Skeletal muscle cell (primary cell): ENCODE data around the gene YIPF5.

ENCODE experiments used
- DNase-seq: peaks from one replicate; pipeline ENCODE4 v3.0.0-alpha.2; 2010; ENCODE audit warnings: low read depth
- H3K4me3 ChIP-seq: 2 replicates; pipeline ENCODE4 v1.5.1; 2011; ENCODE audit warnings: low read depth, mild to moderate bottlenecking, control low read depth, low read length, moderate library complexity

YIPF5 gene

GRCh38 chr5:144187699-144188294 is 17.3 kb upstream of the YIPF5 start:
- DNase-seq: peak; percentile 92
- no peak overlapping the region for H3K4me3 ChIP-seq

GRCh38 chr5:144183254-144183889 is 12.9 kb upstream of the YIPF5 start:
- no peak for DNase-seq

DNA sequence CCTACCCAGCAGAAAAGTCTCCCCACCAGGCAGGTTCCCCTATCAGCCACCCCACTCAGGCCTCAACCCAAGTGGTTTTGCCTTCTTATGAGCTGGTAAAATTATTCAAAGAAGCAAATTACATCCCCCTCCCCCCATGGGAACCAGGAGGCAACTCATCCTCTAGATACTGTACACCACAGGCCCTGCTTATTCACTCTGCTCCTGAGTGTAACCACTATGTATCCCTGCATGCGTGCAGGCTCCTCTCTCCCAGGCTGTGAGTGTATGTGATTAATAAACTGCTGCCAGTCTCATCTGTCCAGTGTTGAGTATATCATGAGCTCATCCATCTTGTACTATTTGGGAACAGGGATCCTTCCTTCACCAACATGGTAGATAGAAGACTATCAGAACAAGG is 8.8 kb upstream of the YIPF5 start:
- DNase-seq: no peak
- H3K4me3 ChIP-seq: no peak overlapping the region

More at GRCh38 chr5:144183254-144183889, 12.9 kb upstream of the YIPF5 start:
- H3K4me3 ChIP-seq: no peak overlapping the region

DNA sequence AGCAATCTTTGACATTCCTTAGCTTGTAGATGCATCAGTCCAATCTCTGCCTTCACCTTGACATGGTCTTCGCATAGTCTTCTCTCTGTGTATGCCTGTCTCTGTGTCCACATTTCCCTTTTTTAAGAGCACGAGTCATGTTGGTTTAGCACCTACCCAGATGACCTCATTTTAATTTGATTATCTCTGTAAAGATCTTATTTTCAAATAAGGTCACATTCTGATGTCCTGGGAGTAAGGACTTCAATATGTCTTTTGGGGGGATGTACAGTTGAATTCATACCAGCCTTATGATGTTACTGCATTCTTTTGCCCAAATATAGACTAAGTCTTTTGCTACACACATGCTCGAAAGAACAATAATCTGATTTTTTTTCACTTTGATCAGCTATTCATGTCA is 7.1 kb upstream of the YIPF5 start:
- no peak overlapping the region for H3K4me3 ChIP-seq
- no peak for DNase-seq

DNA sequence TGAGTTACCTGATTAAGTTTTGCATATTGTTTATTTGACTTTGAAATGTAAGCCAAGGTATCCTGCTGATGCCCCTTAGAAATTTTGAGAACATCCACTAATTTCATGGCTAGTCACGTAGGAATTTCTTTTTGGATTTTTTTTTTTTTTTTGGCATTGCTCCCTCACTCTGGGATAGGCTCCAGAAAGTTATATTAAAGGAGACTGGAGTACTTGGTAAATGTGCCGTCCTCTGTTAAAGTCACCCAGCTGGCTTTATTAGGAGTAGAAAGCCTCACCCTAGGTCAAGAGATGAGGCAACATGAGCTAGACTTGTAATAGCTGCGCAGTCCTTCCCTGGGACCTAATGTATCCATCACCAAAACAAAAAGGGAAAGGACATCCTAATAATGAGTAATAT is 3.3 kb upstream of the YIPF5 start:
- H3K4me3 ChIP-seq: no peak overlapping the region
- DNase-seq: no peak

GRCh38 chr5:144169904-144170275 is 569 bp downstream of the YIPF5 start:
- H3K4me3 ChIP-seq: peak overlapping the region; percentile 95
- DNase-seq: no peak

GRCh38 chr5:144167998-144168397 is 2.5 kb downstream of the YIPF5 start:
- no peak overlapping the region for H3K4me3 ChIP-seq

DNA sequence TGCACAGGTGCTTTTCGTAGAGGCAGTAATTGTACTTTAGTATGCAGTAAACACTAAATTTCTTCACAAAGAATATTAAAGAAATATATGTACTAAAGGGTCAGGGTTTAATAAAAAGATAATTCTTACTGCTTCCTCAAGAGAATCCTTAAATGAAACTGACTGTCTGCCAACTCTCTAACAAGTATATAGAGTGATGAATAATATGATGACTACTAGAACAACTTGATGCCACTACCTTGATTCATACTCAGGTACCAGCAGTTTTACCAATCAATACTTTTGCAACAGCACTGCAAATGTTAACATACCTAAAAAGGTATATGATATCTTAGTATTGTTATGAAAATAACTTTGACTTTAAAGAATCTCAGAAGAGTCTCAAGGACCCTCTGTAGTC is 3.8 kb downstream of the YIPF5 start:
- DNase-seq: no peak
- no peak overlapping the region for H3K4me3 ChIP-seq

More at GRCh38 chr5:144167998-144168397, 2.5 kb downstream of the YIPF5 start:
- no peak for DNase-seq

GRCh38 chr5:144162686-144163085 is 7.8 kb downstream of the YIPF5 start:
- no peak for DNase-seq
- H3K4me3 ChIP-seq: no peak overlapping the region

GRCh38 chr5:144156767-144157171 is 13.7 kb downstream of the YIPF5 start:
- peak; percentile 33 for DNase-seq

DNA sequence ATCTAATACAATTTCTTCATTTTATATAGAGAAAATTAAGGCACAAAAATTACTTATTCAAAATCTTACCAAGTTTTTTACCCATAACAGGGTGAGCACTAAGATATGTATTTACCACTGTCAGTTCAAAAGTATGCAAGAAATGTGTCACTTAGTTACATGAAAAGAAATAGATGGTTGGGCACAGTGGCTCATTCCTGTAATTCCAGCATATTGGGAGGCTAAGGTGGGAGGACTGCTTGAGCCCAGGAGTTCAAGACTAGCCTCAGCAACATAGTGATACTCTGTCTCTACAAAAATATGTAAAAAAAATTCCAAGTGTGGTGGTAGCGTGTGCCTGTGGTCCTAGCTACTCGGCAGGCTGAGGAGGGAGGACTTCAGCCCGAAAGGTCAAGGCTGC is 19.4 kb downstream of the YIPF5 start:
- no peak for DNase-seq
- no peak overlapping the region for H3K4me3 ChIP-seq

More at GRCh38 chr5:144156767-144157171, 13.7 kb downstream of the YIPF5 start:
- no peak overlapping the region for H3K4me3 ChIP-seq

- no peak overlapping the region for H3K4me3 ChIP-seq
- peak; percentile 21 for DNase-seq
Measured at GRCh38 chr5:144144956-144145751, 25.3 kb downstream of the YIPF5 start.

DNA sequence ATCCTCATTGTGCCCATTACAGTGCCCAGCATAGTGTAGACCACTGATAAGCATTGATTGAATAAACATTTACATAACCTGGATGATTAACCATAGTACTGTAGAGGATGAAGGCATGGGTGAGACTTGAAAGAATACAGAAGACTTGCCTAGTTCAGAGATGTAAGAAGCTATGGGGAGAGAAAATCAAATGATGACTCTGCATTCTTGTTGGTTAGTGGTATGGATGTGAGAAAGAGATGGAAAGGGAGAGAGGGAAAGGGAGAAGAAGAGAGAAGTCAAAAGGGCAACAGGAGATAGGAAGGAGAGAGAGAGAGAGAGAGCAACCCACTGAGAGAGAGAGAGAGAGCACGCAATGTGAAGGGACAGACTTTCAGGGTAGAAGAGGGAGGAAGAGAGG is 26.8 kb downstream of the YIPF5 start:
- no peak for DNase-seq
- no peak overlapping the region for H3K4me3 ChIP-seq

DNA sequence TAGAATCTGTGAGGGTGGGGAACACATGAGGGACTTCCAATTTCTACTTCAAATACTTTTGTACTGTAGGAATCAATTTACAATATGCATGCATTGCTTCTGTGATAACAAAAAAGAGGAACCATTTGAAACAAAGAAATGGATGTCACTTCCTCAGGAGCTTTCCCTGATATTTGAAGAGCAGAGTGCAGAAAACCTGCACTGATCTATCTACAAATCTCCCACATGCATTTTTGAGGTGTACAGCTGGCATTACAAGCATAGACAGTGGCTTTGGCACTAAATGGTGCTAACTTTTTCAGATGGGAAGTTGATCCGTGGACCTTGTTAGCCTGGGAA is 27.7 kb downstream of the YIPF5 start:
- no peak for DNase-seq
- H3K4me3 ChIP-seq: no peak overlapping the region

- DNase-seq: peak; percentile 23
- no peak overlapping the region for H3K4me3 ChIP-seq
Measured at GRCh38 chr5:144142139-144142823, 28.2 kb downstream of the YIPF5 start.

DNA sequence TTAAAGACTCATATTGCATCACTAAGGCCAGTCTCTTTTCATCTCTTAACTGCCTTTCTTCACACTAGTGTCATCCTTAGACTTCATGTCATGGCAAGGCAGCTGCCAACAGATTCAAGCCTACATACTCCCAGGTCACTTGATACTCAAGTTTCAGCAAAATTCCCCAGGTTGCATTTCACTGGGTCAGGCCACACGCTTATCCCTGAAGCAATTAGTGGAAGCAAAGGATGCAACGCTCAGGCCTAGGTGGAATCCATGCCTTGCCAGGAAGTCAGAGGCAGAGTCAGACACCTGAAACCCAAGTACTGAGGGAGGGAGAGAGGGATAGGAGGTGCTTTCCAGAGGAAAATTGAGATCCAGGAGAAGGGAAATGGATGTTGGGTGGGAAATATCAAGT is 28.9 kb downstream of the YIPF5 start:
- DNase-seq: no peak
- H3K4me3 ChIP-seq: no peak overlapping the region

DNA sequence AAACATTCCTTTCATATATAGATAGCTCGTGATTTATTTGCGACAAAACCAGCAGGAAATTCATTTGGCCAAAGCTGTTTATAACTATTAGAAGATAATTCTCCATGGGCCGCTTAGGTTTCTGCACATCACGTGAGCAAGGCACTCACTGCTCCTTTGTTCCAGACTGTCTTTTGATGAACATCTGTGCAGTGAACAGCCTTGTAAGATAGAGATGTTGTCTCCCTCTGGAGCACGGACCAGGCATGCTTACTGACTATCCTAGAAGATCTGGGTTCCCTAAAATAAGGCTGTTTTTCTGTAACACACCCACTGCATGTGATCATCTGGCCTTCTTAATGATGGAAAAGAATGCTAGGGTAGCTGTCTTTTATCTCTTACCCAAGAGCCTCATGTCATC is 30.9 kb downstream of the YIPF5 start:
- DNase-seq: peak; percentile 47
- no peak overlapping the region for H3K4me3 ChIP-seq

- no peak for DNase-seq
Measured at GRCh38 chr5:144135113-144135762, 35.2 kb downstream of the YIPF5 start.

GRCh38 chr5:144134194-144134826 is 36.1 kb downstream of the YIPF5 start:
- no peak overlapping the region for H3K4me3 ChIP-seq
- no peak for DNase-seq

More at GRCh38 chr5:144135113-144135762, 35.2 kb downstream of the YIPF5 start:
- H3K4me3 ChIP-seq: no peak overlapping the region
